ENCODE measurements around the gene CD44.
"Not testable (repeated sequence)": the region's sequence is repeated elsewhere in the genome, so short reads cannot be mapped to it uniquely, and the experiment has no call there.

Gene CD44

GRCh38 chr11:35138943-35139721, at the start of gene CD44:
TSS of gene CD44 (plus strand) at chr11:35139171. CDS start at chr11:35139304, 133 bp downstream.
- peak; percentile 39 for DNase-seq

- no peak for DNase-seq
These were observed 49.3 kb upstream of the CD44 start for GRCh38 chr11:35089666-35090065.

- no peak for DNase-seq
These were observed 48.8 kb upstream of the CD44 start for GRCh38 chr11:35090125-35090524.

DNA sequence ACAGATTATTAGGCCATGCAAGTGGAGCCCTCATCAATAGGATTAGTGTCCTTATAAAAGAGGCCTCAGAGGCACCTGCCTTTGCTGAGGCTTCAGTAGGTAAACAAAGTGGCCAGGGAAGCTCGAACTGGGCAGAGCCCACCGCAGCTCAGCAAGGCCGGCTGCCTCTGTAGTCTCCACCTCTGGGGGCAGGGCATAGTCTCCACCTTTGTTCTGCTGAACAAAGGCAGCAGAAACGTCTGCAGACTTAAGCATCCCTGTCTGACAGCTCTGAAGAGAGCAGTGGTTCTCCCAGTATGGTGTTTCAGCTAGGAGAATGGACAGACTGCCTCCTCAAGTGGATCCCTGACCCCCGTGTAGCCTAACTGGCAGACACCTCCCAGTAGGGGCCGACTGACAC, 48.0 kb upstream of the CD44 start:
- peak; percentile 13 for DNase-seq

DNA sequence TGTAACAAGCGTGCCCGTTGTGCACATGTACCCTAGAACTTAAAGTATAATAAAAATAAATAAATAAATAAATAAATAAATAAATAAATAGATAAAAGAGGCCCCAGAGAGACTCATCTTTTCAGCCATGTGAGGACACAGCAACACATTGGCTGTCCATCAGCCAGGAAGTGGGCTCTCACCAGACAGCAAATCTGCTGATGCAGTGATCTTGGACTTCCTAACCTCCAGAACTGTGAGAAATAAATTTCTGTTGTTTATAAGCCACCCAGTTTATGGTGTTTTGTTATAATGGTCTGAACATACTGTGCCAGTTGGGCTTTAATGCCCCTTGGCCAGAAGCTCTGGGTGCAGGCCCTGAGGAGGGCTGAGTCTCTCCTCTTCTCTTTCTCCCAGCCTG, 42.2 kb upstream of the CD44 start:
- DNase-seq, result no peak

DNA sequence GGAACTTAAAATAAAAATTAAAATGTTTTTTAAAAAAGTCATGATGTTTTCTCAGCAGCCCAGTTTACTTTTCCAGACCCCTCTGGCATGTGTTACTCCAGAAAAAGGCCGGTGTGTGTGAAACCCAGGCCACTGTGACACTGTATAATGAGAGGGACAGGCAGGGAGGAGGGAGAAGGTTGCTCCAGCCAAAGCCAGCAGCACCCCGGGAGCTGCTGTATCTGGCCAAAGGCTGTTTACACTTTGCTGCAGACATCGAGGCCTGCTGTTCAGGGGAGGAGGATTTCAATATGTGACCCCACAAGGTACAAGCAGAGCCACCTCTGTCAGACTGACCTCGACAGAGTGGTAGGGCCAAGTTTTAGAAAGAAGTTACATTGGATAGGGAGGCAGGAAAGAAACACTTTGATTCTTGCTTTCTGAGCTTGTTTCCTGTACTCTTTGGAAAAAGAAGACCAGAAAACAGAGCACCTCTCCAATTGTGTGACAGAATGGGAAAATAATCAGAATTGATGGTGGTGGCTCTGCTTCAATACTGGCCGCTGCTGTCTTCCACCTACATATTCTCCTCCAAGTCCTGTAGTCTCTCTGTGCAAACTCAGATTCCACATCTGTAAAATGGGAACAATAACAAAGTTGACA, 41.0 kb upstream of the CD44 start:
- DNase-seq, result no peak

DNA sequence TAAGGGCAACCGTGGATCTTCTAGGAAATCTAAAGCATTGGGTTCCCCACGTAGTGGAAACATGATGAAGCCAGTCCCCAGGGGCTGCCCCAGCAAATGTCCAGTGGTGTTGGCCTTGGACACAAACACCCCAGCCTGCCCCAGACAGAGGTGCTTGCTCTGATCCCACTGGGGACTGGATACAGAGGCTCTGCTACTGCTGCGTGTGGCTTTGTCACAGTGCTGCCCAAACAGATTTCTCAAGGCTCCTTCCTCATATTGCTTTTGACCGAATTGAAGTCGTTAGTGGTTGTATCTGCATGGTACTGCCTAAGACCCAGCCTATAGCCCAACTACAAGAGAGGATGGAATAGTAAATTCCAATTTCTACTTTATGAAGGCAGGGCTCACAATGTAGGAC, 40.1 kb upstream of the CD44 start:
- no peak for DNase-seq

DNA sequence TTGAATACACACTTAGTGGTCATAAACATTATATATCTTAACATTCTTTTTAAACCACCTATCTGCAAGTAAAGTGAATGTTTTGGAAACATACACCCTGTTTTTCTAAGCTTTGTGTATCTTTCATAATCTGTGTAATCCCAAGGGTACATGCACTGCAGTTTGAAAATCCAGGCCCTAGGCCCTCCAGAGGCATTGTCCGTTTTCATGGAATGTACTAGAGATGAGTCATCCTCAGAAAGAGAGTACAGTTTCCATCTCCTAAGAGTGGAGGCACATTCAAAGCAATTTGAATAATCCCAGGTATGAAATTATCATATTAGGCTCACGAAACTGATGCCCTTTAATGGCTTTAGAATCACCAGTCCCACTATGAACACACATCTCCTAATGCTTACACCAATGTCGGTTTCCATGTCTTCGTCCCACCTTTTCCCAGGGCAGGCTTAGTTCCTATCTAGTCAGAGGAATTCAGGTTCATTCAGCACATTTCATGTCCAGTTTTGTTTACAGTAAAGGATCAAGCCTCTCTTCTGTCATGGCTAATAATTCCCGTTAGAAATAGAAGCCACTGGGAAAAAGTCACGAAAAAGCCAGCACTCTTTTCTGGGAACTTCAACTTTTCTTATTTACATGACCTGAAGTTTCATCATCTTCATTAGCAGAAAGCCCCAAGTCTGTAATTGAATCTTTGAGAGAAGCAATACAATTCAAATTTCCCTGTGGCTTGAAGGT, 39.5 kb upstream of the CD44 start:
- DNase-seq, result no peak

DNA sequence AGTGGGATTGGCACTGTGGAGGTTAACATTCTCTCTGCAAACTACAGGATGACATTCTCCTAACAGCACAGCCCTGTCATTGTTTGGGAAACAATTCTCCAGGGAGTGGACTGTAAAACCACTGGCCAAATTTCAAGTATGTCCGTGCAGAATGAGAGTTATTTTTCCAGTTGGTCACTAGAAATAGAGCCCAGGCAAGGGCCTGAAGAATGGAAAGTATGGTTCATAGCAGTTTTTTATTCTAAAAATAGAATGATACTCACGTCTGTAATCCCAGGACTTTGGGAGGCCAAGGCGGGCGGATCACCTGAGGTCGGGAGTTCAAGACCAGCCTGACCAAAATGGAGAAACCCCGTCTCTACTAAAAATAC, 39.0 kb upstream of the CD44 start:
- DNase-seq, result no peak

DNA sequence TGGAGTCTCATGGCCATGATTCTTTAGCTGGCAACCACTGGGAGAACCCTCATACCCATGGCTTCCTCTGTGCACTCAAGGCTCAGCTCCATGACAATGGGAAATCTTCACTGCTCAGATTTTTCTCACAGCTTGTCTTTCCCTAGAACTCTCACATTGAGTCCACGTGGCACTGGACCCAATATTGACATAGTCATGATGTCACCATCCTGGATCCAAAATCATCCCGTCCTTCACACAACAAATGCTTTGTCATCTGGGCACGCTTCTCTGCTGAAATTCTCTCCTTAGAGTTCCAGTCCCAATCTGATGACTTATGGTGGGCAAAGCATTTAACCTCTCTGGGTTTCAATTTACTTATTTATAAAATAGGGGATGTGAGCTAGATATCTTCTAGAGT, 37.7 kb upstream of the CD44 start:
- no peak for DNase-seq

DNA sequence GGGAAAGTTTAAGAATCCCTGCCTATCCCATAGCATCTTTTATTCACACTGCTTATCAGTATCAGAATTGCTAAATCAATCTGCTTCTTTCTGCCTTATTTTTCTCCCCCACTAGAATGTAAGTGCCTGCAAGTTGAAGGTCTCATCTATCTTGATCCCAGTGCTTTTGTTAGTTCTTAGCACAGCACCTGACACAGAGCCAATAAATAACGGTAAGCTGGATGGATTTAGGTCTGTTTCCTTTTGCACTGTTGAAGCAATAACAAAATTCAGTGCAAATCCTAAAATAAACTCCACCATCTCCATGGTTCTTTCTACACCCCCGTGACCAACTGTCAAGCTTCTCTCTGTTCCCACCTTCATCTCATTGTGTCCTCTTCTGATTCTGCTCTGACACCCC, 36.7 kb upstream of the CD44 start:
- no peak for DNase-seq

GRCh38 chr11:35103366-35104208, 35.4 kb upstream of the CD44 start:
- DNase-seq, result no peak

GRCh38 chr11:35104655-35105054, 34.3 kb upstream of the CD44 start:
- DNase-seq, result no peak

DNA sequence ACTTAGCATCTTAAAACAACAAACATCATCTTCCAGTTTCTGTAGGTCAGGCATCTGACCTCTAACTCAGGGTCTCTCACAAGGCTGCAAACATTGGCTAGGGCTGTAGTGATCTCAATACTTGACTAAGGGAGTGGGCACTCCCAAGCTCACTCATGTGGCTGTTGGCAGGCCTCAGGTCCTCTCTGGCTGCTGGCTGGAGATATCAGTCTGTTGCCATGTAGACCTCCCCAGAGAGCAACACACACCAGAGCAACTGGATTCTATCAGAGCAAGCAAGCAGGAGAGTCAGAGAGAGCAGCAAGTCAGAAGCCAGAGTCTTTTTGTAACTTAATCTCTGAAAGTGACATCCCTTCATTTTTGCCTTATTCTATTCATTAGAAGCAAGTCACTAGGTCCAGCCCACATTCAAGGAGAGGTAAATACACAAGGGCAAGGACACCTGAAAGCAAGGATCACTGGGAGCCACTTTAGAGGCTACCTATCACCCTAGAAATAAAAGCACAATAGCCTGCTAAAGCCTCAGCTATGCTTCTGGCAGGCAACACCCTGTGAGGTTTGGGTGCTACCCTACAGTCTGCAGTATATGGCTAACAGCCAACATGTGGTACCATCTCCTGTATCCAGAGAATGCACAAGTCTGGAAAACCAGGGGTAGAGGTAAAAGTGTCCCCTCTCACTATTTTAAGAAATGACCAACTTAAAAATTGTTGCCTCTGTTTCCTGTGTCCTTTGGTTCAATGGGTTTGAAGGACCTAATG, 33.5 kb upstream of the CD44 start:
- DNase-seq, result no peak

- no peak for DNase-seq
These were observed 32.4 kb upstream of the CD44 start for GRCh38 chr11:35106595-35106994.

GRCh38 chr11:35107861-35108260, 31.1 kb upstream of the CD44 start:
- DNase-seq, result no peak

GRCh38 chr11:35108336-35108735, 30.6 kb upstream of the CD44 start:
- not testable (repeated sequence) for DNase-seq

GRCh38 chr11:35109041-35109440, 29.9 kb upstream of the CD44 start:
- no peak for DNase-seq

- DNase-seq, result no peak
These were observed 29.1 kb upstream of the CD44 start for GRCh38 chr11:35109827-35110226.

DNA sequence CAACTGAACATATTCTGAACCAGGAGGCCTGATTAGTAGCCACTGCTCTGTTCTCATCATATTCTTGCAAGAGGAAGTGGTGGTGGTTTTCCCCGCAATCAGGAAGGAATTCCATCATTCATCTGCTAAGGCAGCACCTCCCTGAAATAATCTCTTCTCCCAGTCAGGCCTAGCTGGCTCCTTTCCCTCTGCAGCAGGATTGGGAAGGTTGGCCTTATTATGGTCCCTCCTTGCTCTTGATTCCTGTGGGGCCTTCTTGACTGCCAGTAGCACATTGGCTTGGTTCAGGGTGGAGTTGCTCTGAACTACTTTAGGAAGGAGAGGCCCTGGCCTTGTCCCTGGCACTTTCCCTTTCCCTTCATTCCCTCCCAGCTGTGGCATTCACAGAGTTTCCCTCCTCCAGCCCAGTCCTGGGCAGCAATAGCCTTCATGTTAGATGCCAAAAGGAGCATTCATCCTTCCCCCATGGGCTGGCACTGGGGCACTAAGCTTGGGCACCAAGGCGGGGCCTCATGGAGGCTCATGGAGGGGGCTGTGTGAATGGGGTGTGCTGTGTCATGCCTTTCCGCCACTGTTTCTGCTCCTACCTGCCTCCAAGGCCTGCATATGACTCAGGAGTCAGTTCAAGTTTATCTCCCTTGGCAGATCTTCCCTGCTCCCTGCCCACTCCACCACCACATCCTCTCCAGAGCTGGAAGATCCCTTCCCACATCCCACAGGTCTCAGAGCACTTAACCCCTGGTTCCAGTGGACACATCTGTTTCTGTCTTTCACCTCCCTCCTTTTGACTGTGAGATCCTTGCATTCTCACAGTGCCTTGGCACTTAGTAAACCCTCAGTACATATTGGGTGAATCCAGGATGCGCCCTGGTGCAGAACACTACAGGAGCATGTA, 27.6 kb upstream of the CD44 start:
- DNase-seq, result no peak

Data from NCI-H82 (cell line).